HFF-Myc (cell line): Measurements from ENCODE around the gene UPB1.

Experiments used
- DNase-seq: peaks from one replicate; pipeline ENCODE4 v3.0.0-alpha.2; 2011; ENCODE audit warnings: low read depth; ENCODE audit errors: extremely low read depth
- H3K4me3 ChIP-seq: replicated peaks from 2 replicates; pipeline ENCODE4 v1.5.1; 2011; ENCODE audit warnings: low read depth, mild to moderate bottlenecking, control low read depth, low read length
- CTCF ChIP-seq: IDR thresholded peaks from 2 replicates; pipeline ENCODE4 v1.5.1; 2012; ENCODE audit warnings: mild to moderate bottlenecking, low read depth, low read length, control low read depth; ENCODE audit errors: missing control alignments

UPB1 gene

GRCh38 chr22:24571266-24571665 is 76.1 kb downstream of the UPB1 start:
- DNase-seq, result no peak
- no peak overlapping the region for H3K4me3 ChIP-seq
- TF ChIP-seq CTCF, result no peak

GRCh38 chr22:24576778-24577177 is 81.6 kb downstream of the UPB1 start:
- no peak overlapping the region for H3K4me3 ChIP-seq
- DNase-seq, result no peak
- no peak for TF ChIP-seq CTCF
